HG03095 (cell line): ENCODE measurements around the gene EPHB6.

Source experiments
- ATAC-seq: cut with Tn5 transposase; IDR thresholded peaks from one replicate; pipeline ENCODE4 v1.9.1; 2021; ENCODE audit warnings: moderate library complexity; ENCODE audit not compliant: unreplicated experiment

EPHB6 gene

DNA sequence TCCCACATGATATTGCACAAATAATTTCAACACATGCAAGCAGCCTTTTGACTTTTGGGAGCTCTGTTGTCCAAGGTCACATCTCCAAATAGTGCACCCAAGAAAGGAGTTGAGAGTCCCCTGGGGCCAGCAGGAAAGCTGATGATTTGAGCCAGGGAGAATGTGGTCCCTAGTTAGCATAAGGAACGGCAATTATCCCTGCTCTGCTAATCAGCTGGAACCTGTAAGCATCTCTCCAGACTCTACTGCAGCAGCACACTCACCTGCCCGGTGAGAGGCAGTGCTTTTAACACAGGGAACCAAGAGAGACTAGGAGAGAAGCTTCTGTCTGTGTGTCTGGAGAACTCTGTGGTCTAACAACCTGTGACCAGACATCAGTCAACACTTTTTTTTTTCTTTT is 61.6 kb downstream of the EPHB6 start:
- ATAC-seq = no peak

DNA sequence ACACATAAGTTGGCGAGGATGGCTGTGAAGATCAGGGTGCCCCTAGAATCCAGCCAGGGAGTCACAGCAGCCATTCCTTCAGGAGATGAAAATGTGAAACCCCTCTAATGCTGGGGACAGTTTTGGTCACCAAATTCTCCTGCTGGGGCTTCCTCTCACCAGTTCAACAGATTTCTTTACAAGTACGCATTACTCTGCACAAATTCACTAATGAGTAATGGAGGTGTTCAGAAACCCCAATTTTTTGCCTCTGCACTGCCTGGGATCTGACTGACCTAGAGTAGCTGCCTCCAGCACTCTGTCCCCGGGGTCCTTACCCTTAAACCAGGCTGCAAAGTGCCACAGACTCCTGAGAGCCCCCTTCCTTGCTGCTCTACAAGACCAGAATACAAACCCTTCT is 62.6 kb downstream of the EPHB6 start:
- no peak for ATAC-seq

DNA sequence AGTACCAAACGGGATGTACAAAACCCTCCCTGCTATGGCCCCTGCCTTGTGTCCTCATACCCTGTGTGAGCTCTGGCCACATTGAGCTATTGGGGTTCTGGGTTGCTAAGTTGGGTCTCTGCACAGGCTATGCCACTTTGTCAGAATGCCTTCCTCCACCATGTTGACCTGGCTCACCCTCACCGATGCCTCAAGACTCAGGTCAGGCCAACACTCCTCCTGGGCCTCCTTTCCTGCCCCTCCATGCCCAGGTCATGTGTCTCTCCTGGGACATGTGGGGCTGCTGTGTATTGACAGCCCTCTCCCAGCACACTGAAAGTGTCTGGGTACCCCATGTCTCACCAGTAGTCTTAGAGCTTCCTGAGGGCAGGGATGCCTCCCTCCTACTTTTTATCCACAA is 64.0 kb downstream of the EPHB6 start:
- no peak for ATAC-seq

DNA sequence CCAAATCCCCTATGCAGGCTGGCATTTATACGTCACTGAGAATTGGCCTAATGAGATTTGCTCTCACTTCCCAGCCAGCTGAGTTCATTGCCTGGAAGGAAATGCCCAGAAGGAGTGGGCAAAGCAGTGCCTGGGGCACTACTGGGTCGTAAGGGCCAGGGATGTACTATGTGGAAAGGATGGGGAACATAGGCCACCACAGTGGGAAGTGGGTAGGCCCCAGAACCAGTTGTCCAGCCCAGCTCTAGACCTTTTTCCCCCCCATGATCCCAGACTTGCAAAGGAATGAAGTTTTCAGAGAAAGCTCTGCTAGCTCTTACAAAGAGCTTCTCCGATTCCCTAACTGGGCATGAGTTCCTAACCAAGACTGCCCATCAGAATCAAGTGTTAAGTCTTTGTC is 64.8 kb downstream of the EPHB6 start:
- ATAC-seq = no peak
